ENCODE results near the gene PTPRD.

DNA sequence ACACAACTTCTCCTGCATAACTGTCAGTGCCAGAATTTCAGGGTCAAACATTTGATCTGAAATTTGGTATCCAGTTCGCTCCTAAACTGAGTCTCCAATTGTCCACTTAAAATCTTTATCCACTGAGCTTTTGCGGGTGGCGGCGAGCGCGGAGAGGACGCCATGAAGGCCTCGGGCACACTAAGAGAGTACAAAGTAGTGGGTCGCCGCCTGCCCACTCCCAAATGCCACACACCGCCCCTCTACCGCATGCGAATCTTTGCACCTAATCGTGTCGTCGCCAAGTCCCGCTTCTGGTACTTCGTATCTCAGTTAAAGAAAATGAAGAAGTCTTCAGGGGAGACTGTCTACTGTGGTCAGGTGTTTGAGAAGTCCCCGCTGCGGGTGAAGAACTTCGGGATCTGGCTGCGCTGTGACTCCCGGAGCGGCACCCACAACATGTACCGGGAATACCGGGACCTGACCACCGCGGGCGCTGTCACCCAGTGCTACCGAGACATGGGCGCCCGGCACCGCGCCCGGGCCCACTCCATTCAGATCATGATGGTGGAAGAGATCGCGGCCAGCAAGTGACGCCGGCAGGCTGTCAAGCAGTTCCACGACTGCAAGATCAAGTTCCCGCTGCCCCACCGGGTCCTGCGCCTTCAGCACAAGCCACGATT, 1899.5 kb downstream of the PTPRD start:
- TF ChIP-seq, protein P1, sequence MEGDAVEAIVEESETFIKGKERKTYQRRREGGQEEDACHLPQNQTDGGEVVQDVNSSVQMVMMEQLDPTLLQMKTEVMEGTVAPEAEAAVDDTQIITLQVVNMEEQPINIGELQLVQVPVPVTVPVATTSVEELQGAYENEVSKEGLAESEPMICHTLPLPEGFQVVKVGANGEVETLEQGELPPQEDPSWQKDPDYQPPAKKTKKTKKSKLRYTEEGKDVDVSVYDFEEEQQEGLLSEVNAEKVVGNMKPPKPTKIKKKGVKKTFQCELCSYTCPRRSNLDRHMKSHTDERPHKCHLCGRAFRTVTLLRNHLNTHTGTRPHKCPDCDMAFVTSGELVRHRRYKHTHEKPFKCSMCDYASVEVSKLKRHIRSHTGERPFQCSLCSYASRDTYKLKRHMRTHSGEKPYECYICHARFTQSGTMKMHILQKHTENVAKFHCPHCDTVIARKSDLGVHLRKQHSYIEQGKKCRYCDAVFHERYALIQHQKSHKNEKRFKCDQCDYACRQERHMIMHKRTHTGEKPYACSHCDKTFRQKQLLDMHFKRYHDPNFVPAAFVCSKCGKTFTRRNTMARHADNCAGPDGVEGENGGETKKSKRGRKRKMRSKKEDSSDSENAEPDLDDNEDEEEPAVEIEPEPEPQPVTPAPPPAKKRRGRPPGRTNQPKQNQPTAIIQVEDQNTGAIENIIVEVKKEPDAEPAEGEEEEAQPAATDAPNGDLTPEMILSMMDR (IDR thresholded peaks at IDR 0.05), result no peak
- TF ChIP-seq EZH2 (IDR thresholded peaks at IDR 0.05; ENCODE audit: borderline replicate concordance, insufficient read depth, low read depth, low read length, poor library complexity, severe bottlenecking), result no peak

Data from B cell (primary cell).